Retinal pigment epithelial cell (primary cell): ENCODE measurements around the gene ERAL1.
"Not testable (repeated sequence)": the region's sequence is repeated elsewhere in the genome, so short reads cannot be mapped to it uniquely, and the experiment has no call there.

Experiments
- DNase-seq: peaks from one replicate; pipeline ENCODE4 v3.0.0-alpha.2; 2010; ENCODE audit warnings: low read depth
- H3K4me3 ChIP-seq: 2 replicates; pipeline ENCODE4 v1.5.1; 2011; ENCODE audit warnings: mild to moderate bottlenecking, low read length, control low read depth, moderate library complexity
- TF ChIP-seq, protein P1 (sequence below): conservative IDR thresholded peaks from 2 replicates; pipeline ENCODE4 v1.5.1; 2011; ENCODE audit warnings: low read depth, low read length, control low read depth, inconsistent platforms

ERAL1 gene

DNA sequence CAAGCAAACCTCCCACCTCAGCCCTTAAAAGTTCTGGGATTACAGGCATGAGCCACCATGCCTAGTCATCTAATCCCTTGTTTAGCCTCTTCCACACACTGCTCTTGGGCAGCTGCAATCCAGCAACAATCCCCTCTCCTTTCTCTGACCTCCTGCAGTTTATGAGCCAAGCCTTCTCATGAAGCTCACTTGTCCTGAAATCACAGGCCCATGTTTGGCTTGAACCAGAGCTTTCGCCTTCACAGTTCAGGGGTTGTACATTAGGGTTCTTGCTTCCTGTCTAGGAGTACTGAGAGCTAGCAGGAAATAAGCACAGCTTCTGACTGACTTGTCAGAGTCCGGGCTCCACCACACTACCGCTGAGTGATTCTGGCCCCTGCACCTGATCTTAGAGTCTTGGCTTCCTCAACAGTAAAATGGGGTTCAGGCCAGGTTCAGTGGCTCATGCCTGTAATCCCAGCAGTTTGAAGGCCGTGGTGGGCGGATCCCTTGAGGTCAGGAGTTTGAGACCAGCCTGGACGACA lies 16.3 kb downstream of the ERAL1 start:
- TF ChIP-seq, protein P1, sequence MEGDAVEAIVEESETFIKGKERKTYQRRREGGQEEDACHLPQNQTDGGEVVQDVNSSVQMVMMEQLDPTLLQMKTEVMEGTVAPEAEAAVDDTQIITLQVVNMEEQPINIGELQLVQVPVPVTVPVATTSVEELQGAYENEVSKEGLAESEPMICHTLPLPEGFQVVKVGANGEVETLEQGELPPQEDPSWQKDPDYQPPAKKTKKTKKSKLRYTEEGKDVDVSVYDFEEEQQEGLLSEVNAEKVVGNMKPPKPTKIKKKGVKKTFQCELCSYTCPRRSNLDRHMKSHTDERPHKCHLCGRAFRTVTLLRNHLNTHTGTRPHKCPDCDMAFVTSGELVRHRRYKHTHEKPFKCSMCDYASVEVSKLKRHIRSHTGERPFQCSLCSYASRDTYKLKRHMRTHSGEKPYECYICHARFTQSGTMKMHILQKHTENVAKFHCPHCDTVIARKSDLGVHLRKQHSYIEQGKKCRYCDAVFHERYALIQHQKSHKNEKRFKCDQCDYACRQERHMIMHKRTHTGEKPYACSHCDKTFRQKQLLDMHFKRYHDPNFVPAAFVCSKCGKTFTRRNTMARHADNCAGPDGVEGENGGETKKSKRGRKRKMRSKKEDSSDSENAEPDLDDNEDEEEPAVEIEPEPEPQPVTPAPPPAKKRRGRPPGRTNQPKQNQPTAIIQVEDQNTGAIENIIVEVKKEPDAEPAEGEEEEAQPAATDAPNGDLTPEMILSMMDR = no peak
- H3K4me3 ChIP-seq = no peak overlapping the region
- DNase-seq = no peak

DNA sequence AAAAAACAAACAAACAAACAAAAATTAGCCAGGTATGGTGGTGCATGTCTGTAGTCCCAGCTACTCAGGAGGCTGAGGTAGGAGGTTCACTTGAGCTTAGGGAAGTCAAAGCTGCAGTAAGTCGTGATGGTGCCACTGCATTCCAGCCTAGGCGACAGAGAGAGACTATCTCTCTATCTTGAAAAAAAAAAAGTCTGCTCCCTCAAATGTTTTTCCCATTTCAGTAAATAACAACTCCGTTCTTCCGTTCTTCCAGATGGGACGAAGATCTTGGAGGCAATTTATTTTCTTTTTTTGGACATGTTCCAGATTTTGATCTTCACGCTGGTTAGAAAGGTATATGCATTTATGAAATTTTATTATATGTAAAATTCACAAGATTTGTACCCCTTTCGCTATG lies 19.0 kb downstream of the ERAL1 start:
- no peak overlapping the region for H3K4me3 ChIP-seq
- TF ChIP-seq, protein P1 = no peak
- no peak for DNase-seq

GRCh38 chr17:28874750-28875149 lies 19.9 kb downstream of the ERAL1 start:
- TF ChIP-seq, protein P1 = no peak
- H3K4me3 ChIP-seq = no peak overlapping the region
- DNase-seq = no peak

- TF ChIP-seq, protein P1 = no peak
- no peak for DNase-seq
- H3K4me3 ChIP-seq = no peak overlapping the region
Observed at GRCh38 chr17:28875848-28876550, 21.2 kb downstream of the ERAL1 start.

DNA sequence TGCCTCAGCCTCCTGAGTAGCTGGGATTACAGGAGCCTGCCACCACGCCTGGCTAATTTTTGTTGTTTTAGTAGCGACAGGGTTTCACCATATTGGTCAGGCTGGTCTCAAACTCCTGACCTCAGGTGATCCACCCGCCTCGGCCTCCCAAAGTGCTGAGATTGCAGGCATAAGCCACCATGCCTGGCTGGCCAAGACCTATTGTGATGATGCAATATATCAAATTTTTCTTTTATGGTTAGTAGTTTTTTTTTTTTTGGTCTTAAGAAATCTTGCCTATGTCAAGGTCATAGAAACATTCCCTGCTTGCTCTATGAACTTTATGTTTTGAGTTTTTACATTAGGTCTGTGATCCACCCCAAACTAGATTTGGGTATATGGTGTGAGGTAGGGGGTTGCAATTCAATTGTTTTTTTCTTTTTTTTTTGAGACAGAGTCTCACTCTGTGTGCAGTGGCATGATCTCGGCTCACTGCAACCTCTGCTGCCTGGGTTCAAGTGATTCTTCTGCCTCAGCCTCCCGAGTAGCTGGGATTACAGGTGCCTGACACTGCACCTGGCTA lies 22.4 kb downstream of the ERAL1 start:
- not testable (repeated sequence) for H3K4me3 ChIP-seq, DNase-seq

- TF ChIP-seq, protein P1 = no peak
- DNase-seq = no peak
- H3K4me3 ChIP-seq = no peak overlapping the region
Observed at GRCh38 chr17:28878158-28878910, 23.5 kb downstream of the ERAL1 start.

- TF ChIP-seq, protein P1 = peak; percentile 67
- DNase-seq = no peak
- H3K4me3 ChIP-seq = no peak overlapping the region
Observed at GRCh38 chr17:28878981-28879380, 24.2 kb downstream of the ERAL1 start.
